Measurements from ENCODE around the gene MYLK.
A peak's percentile ranks its signal among the peaks of the same experiment; 100 is the strongest.
"Not testable (repeated sequence)": the region's sequence is repeated elsewhere in the genome, so short reads cannot be mapped to it uniquely, and the experiment has no call there.

Gene MYLK

GRCh38 chr3:123745184-123745855, 138.8 kb downstream of the MYLK start:
- DNase-seq (ENCODE audit: low read depth), result peak; percentile 56

- no peak for DNase-seq (ENCODE audit: low read depth)
Observed at GRCh38 chr3:123744064-123744463, 140.1 kb downstream of the MYLK start.

DNA sequence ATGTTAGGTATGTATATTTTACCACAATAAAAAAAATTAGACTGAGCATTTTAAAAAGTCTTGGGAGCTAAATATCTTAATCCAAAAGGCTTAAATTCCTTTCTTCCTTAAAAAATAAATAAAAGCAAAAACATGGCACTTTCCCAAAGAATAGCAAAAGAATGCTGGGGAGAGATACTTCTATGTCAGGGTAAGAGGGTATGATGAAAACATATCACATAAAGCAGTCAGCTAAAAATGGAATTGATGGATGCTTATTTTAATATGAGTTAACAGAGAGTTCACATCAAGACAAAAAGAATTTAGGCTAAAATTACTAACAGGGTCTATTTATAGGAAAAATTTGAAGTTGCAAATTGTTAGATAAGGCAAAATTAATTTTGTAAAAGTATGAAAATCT, 141.0 kb downstream of the MYLK start:
- DNase-seq (ENCODE audit: low read depth), result no peak

GRCh38 chr3:123741041-123741511, 143.1 kb downstream of the MYLK start:
- DNase-seq (ENCODE audit: low read depth), result peak; percentile 62

- no peak for DNase-seq (ENCODE audit: low read depth)
Observed at GRCh38 chr3:123740391-123740822, 143.7 kb downstream of the MYLK start.

DNA sequence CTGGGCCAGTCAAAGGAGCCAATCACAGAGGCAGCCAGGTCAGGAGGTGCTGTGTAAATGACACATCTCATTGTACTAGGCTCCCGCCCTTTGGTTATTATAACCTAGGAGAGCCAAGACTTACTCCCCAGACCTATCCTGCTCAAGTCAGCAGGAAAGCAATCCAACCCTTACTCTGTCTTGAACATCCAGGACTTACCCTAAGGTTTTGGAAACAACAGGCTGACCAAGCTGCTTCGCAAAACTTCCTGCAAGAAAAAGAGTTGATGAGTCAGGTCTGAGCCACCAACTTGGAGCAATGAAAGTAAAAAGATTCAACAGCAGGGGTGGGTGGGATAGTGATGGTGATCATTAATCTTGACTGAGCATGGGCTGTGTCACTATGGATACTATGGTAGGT, 144.4 kb downstream of the MYLK start:
- DNase-seq (ENCODE audit: low read depth), result peak; percentile 93

DNA sequence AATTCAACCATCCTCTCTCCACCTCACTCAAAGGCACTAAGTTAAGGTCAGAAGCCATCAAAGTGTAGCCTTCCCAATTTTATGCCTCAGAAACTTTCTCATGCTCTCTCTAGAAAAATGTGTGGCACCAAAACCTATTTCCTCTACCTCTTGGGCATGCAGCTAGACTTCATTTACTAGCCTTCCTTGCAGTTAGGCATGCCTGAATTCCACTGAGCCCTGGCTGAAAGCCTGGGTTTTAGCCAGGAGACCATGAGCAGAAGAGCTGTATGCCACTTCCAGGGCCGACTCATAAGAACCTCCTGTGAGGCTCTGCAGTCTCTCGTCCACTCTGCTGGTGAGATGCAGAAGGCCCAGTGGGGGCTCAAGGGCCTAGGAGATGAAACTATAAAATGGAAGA, 145.0 kb downstream of the MYLK start:
- DNase-seq (ENCODE audit: low read depth), result peak; percentile 19

DNA sequence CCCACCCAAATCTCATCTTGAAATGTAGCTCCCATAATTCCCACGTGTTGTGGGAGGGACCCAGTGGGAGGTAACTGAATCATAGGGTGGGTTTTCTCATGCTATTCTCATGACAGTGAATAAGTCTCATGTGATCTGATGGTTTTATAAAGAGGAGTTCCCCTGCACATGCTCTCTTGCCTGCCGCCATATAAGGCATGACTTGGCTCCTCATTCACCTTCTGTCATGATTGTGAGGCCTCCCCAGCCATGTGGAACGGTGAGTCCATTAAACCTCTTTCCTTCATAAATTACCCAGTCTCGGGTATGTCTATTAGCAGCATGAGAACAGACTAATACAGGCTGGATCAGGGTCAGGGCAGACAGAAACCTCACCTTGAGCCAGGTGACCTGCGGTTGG, 145.6 kb downstream of the MYLK start:
- DNase-seq (ENCODE audit: low read depth), result not testable (repeated sequence)

- DNase-seq (ENCODE audit: low read depth), result no peak
Observed at GRCh38 chr3:123737168-123737567, 147.0 kb downstream of the MYLK start.

DNA sequence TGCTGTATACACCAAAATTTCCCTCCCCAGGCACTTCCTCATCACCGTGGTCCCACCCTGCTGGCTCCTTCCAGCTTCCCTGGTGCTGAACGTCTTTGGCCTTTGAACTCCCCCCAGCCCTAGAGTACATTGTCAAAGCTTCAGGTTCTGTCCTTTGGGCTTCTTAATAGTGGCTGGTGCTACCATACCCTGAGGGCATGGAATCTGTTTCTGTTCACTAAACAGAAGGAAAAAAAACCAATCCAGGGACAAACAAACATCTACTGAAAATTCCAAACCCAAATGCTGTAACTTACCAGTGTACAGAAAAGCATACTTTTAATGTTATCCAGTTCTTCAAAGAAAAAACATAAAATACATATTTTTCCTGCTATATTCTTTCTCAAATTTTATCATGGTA, 148.7 kb downstream of the MYLK start:
- DNase-seq (ENCODE audit: low read depth), result peak; percentile 15

- DNase-seq (ENCODE audit: low read depth), result no peak
Observed at GRCh38 chr3:123734527-123734902, 149.6 kb downstream of the MYLK start.

GRCh38 chr3:123733805-123734526, 150.2 kb downstream of the MYLK start:
- DNase-seq (ENCODE audit: low read depth), result peak; percentile 97

GRCh38 chr3:123733341-123733740, 150.8 kb downstream of the MYLK start:
- DNase-seq (ENCODE audit: low read depth), result peak; percentile 64

DNA sequence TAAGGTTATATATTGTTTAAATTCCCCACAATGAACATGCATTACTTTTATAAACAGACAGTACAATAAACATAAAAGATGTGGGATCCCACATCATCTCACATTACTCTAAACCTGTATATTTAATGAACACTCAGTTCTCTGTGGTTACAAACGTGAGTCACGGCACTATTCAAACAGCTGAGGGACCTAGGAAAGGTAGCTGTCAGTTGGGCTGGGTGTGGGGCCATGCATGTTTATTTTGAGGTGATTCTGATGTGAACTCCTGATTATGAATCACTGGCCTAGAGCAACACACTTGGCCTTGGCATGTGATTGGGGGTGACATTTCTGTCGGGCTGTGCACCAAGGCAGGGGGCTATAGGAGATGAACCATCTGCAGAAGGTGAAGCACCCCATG, 151.7 kb downstream of the MYLK start:
- DNase-seq (ENCODE audit: low read depth), result peak; percentile 98

DNA sequence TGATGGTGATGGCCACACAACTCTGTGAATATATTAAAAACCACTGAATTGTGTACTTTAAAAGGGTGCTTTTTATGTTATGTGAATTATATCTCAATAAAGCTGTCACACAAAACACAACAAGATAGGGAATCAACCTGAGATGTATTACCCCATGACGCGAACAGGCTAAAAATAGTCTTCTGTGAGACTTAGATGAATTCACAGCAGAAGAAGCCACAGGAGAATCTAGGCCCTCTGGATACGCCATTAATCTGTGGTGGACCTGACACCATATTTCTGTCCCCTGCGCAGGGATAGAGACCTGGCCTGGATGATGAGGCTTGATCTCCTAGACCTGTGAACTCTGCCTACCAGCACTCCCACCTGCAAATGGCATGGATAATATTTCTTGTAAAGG, 153.3 kb downstream of the MYLK start:
- no peak for DNase-seq (ENCODE audit: low read depth)

DNA sequence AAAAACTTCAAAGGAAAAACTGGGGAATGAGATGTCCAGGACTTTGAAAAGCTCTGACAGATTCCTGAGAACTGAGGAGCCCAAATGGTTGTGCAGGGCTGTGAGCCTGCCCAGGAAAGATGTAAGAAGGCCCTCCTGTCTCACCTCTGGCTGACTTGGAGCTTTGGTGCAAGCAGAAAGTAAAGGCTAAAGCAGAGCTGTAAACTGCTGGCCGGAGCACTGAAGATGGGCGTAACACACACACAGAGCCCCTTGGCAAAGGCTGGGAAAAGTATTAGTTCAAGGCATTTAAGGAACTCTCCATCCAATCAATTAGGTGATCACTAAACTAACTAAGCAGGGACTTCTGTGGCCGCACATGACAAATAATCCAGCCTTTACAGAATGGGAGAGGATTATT, 155.1 kb downstream of the MYLK start:
- no peak for DNase-seq (ENCODE audit: low read depth)

DNA sequence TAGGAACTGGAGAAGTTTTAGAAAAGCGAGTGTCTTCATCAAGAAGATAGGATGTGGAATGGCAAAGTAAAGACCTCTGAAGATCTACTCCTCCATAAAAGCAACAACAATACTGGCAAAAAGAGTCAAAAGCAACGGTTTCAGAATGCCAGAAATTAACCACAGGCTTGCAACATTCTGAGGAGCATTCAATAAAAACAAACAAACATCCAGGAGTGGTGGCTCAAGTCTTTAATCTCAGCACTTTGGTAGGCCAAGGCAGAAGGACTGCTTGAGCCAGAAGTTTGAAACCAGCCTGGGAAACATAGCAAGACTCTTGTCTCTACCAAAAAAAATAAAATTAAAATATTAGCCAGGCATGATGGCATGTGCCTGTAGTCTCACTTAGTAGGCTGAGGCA, 156.1 kb downstream of the MYLK start:
- DNase-seq (ENCODE audit: low read depth), result peak; percentile 36

DNA sequence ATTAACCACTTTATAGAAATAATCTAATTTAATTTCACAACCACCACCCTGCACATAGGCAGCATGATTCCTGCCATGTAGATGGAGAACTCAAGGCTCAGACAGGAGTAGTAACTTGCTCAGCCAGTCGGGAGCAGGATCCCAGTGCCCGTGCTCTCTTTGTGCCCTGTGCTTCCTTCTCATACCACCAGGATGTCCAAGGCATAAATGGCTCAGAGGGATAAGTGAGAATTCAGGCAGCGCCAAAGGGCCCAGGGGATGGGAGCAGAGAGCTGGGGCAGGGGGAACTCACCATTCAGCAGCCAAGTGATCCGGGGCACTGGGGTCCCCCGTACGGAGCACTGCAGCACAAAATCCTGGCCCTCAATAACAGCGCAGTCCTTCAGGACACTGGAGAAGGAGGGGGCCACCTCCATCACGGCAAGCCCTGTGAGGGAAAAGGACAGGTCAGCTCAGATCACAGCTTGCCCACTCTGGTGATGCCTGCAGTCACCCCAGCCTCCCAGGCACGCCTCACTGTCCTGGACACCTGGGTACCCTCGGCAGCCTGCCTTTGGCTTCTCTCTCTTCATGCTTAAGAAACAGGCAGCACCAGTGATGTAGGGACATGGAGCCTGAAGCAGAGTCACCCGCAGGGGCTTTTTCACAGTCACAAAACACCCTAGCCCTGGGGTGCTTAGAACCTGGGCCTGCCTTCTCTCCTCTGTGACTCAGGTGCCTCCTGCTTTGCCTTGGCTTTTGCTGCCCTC, 158.3 kb downstream of the MYLK start:
- DNase-seq (ENCODE audit: low read depth), result peak; percentile 36

- DNase-seq (ENCODE audit: low read depth), result peak; percentile 65
Observed at GRCh38 chr3:123724306-123724705, 159.8 kb downstream of the MYLK start.

- DNase-seq (ENCODE audit: low read depth), result peak; percentile 85
Observed at GRCh38 chr3:123723522-123724168, 160.5 kb downstream of the MYLK start.

DNA sequence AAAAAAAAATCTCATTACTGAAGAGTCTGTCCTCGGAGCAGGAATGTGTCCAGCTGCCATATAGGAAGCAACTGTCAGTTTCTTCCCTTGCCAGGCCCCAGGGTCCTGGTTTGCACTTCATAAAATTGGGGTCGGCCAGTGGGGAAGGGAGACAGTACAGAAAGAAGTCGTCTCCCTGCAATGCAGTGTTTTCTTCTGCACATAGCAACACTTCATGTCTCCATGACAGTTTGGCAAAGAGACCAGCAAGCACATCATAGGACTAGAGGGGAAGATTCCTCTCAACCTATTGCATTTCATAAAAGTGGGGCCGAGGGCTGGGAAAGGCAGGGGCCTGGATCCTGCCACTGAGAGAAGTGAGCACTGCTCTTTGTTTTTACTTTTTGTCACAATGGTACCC, 161.1 kb downstream of the MYLK start:
- no peak for DNase-seq (ENCODE audit: low read depth)

- DNase-seq (ENCODE audit: low read depth), result no peak
Observed at GRCh38 chr3:123722456-123722855, 161.7 kb downstream of the MYLK start.
